ENCODE results near the gene SRSF7. TPM values are rescaled to one million over a fixed set of nuclear protein-coding genes. Genes with fewer than 3 reads are reported as not detected.
A peak's percentile ranks its signal among the peaks of the same experiment; 100 is the strongest.

SRSF7 gene
- total and polyA plus RNA-seq, 9 of the 15 experiments (the other 6 are each of a cell fraction or from before 2014, with no cell fraction given) = 219 to 726 (median 375) TPM

- Histone ChIP-seq H3K27me3 (ENCODE audit: control insufficient read depth in 2 of 2, insufficient read depth in 2 of 2, low read length in 2 of 2) (no peaks in the 10 kb centered on the region), H3K79me2 (ENCODE audit: control insufficient read depth, insufficient read depth, low read length) (peaks cover 71% of the 10 kb centered on the region), H3K36me3 (ENCODE audit: control insufficient read depth, insufficient read depth, low read length) (peaks cover 82% of the 10 kb centered on the region), H3K9ac (ENCODE audit: insufficient read depth in 1 of 2, low read depth in 2 of 2, low read length in 2 of 2) (peak overlapping the region in 1 of 2 experiments; percentile 38; a peak in 1 of 4 replicates), H3K4me2 (ENCODE audit: insufficient read depth, low read length) (no peak overlapping the region), H4K20me1 (replicated peaks; ENCODE audit: control insufficient read depth, insufficient read depth, low read length) (peaks cover 35% of the 10 kb centered on the region), H3K27ac (ENCODE audit: extremely low read depth, low read depth, low read length) (no peak overlapping the region), H2AFZ (ENCODE audit: low read depth, low read length) (no peak overlapping the region), H3K9me1 (ENCODE audit: control insufficient read depth, insufficient read depth, low read length) (no peaks in the 10 kb centered on the region), H3K4me1 (replicated peaks in 1 of 2; ENCODE audit: control insufficient read depth in 2 of 2, insufficient read depth in 2 of 2, low read length in 2 of 2) (peaks cover 0 to 26% of the 10 kb centered on the region in 2 experiments; a peak in 3 of 5 replicates), H3K4me3 (no peak overlapping the region), H3K9me3 (replicated peaks; ENCODE audit: control insufficient read depth, insufficient read depth, low read depth, low read length) (no peaks in the 10 kb centered on the region)
- intact Hi-C loops (cut with micrococcal nuclease) = loop anchor here (10.0 kb wide), 1 partner anchor 478 kb away; no protein-coding TSS in a partner anchor
- WGBS (ENCODE audit: insufficient coverage, low coverage, missing lambda C conversion rate) = 75% methylated on average over 4 of the region's 4 CpGs
- no peak for FAIRE-seq
- no peak for DNase-seq (ENCODE audit: extremely low read depth in 1 of 4, low spot score in 3 of 4)
- TF ChIP-seq RBM34 (IDR thresholded peaks at IDR 0.05; ENCODE audit: borderline replicate concordance, insufficient read depth, low read length) (no peak), RBFOX2 (IDR thresholded peaks at IDR 0.05; ENCODE audit: low read depth, low read length) (peak; percentile 59), SMAD1 (IDR thresholded peaks at IDR 0.05; ENCODE audit: low read depth, low read length, partially characterized antibody) (peak; percentile 13)
- ATAC-seq = no peak
- ChIA-PET CTCF (ENCODE audit: low intra/inter-chr PET ratio) (no interaction called here), POLR2A (interaction anchor here (0.5 to 2.1 kb wide), 10 partner anchors 10 to 232 kb away, joined by 3 to 11 read pairs (median 4); partner anchors contain the start of gene GALM)
- in situ Hi-C loops (cut with MboI) = loop anchor here (10.0 to 25.0 kb wide), 2 partner anchors 422 to 760 kb away; no protein-coding TSS in a partner anchor
- no TSS peak for BruUV-seq (replicated peaks)
Observed at GRCh38 chr2:38747007-38747424, 4.1 kb downstream of the SRSF7 start.

- BruUV-seq (replicated peaks) = no TSS peak
- no peak overlapping the region for H3K9ac ChIP-seq (ENCODE audit: insufficient read depth in 1 of 2, low read depth in 2 of 2, low read length in 2 of 2)
- in situ Hi-C loops (cut with MboI) (loop anchor here (10.0 to 25.0 kb wide), 2 partner anchors 420 to 758 kb away; no protein-coding TSS in a partner anchor), intact Hi-C loops (cut with micrococcal nuclease) (loop anchor here (10.0 kb wide), 1 partner anchor 480 kb away; no protein-coding TSS in a partner anchor)
- H3K36me3 ChIP-seq (ENCODE audit: control insufficient read depth, insufficient read depth, low read length) = peaks cover 89% of the 10 kb centered on the region
- ATAC-seq (no peak), DNase-seq (ENCODE audit: extremely low read depth in 1 of 4, low spot score in 3 of 4) (no peak), FAIRE-seq (no peak)
- H3K9me3 ChIP-seq (replicated peaks; ENCODE audit: control insufficient read depth, insufficient read depth, low read depth, low read length) = no peaks in the 10 kb centered on the region; the same call in 1 of the 2 replicates
- H3K9me1 ChIP-seq (ENCODE audit: control insufficient read depth, insufficient read depth, low read length) = no peaks in the 10 kb centered on the region
- H3K79me2 ChIP-seq (ENCODE audit: control insufficient read depth, insufficient read depth, low read length) = peaks cover 61% of the 10 kb centered on the region
- H3K4me1 ChIP-seq (replicated peaks in 1 of 2; ENCODE audit: control insufficient read depth in 2 of 2, insufficient read depth in 2 of 2, low read length in 2 of 2) = peaks cover 0 to 24% of the 10 kb centered on the region in 2 experiments; a peak in 2 of 5 replicates
- H4K20me1 ChIP-seq (replicated peaks; ENCODE audit: control insufficient read depth, insufficient read depth, low read length) = peaks cover 34% of the 10 kb centered on the region
- 92% methylated on average over 9 of the region's 9 CpGs for WGBS (ENCODE audit: insufficient coverage, low coverage, missing lambda C conversion rate)
- H3K4me2 ChIP-seq (ENCODE audit: insufficient read depth, low read length) = no peak overlapping the region
- no peaks in the 10 kb centered on the region for H3K27me3 ChIP-seq (ENCODE audit: control insufficient read depth in 2 of 2, insufficient read depth in 2 of 2, low read length in 2 of 2)
- ChIA-PET CTCF (ENCODE audit: low intra/inter-chr PET ratio) (no interaction called here), POLR2A (interaction anchor here (0.9 to 3.1 kb wide), 3 partner anchors 11 to 209 kb away, joined by 3 to 19 read pairs (median 4); no protein-coding TSS in a partner anchor)
- no peak overlapping the region for H2AFZ ChIP-seq (ENCODE audit: low read depth, low read length)
- H3K27ac ChIP-seq (ENCODE audit: extremely low read depth, low read depth, low read length) = no peak overlapping the region
- H3K4me3 ChIP-seq = no peak overlapping the region
- no peak for TF ChIP-seq RFX1 (IDR thresholded peaks at IDR 0.05)
- TF ChIP-seq POLR2H (tag; IDR thresholded peaks at IDR 0.05; ENCODE audit: low read depth) = no peak
- no peak for TF ChIP-seq PTRF (tag; IDR thresholded peaks at IDR 0.05)
Observed at GRCh38 chr2:38745267-38745666, 5.9 kb downstream of the SRSF7 start.

Data from K562 (cell line).